Kidney glomerular epithelial cell (primary cell): ENCODE results near the gene INHBC.
"Not testable (repeated sequence)": the region's sequence is repeated elsewhere in the genome, so short reads cannot be mapped to it uniquely, and the experiment has no call there.

Experiments
- DNase-seq: peaks from one replicate; lab custom pipeline; 2025; lab: John Stamatoyannopoulos, UW

The INHBC gene

GRCh38 chr12:57434517-57435223, at the start of gene INHBC:
Gene INHBC (plus strand): TSS chr12:57434784. CDS start chr12:57434887, 103 bp downstream.
- DNase-seq, result no peak

GRCh38 chr12:57385586-57385985, 49.0 kb upstream of the INHBC start:
- DNase-seq, result no peak

GRCh38 chr12:57386187-57386720, 48.3 kb upstream of the INHBC start:
- DNase-seq, result no peak

GRCh38 chr12:57388425-57388824, 46.2 kb upstream of the INHBC start:
- DNase-seq, result no peak

- peak; percentile 98 for DNase-seq
Measured at GRCh38 chr12:57389033-57389432, 45.6 kb upstream of the INHBC start.

GRCh38 chr12:57390174-57390573, 44.4 kb upstream of the INHBC start:
- DNase-seq, result no peak

GRCh38 chr12:57395121-57395520, 39.5 kb upstream of the INHBC start:
- DNase-seq, result no peak

GRCh38 chr12:57397441-57397840, 37.1 kb upstream of the INHBC start:
- no peak for DNase-seq

- not testable (repeated sequence) for DNase-seq
Measured at GRCh38 chr12:57399718-57400463, 34.7 kb upstream of the INHBC start.

GRCh38 chr12:57401165-57401564, 33.4 kb upstream of the INHBC start:
- no peak for DNase-seq

GRCh38 chr12:57402156-57402555, 32.4 kb upstream of the INHBC start:
- not testable (repeated sequence) for DNase-seq

GRCh38 chr12:57404966-57405640, 29.5 kb upstream of the INHBC start:
- DNase-seq, result no peak

GRCh38 chr12:57410534-57410933, 24.1 kb upstream of the INHBC start:
- no peak for DNase-seq

GRCh38 chr12:57414160-57414559, 20.4 kb upstream of the INHBC start:
- not testable (repeated sequence) for DNase-seq

GRCh38 chr12:57415088-57415487, 19.5 kb upstream of the INHBC start:
- no peak for DNase-seq

GRCh38 chr12:57416039-57416996, 18.3 kb upstream of the INHBC start:
- DNase-seq, result no peak

- no peak for DNase-seq
Measured at GRCh38 chr12:57418255-57418654, 16.3 kb upstream of the INHBC start.

- no peak for DNase-seq
Measured at GRCh38 chr12:57419495-57419894, 15.1 kb upstream of the INHBC start.

- no peak for DNase-seq
Measured at GRCh38 chr12:57420482-57420881, 14.1 kb upstream of the INHBC start.

- not testable (repeated sequence) for DNase-seq
Measured at GRCh38 chr12:57426948-57427347, 7.6 kb upstream of the INHBC start.

GRCh38 chr12:57428965-57429364, 5.6 kb upstream of the INHBC start:
- DNase-seq, result no peak
